GM12878 (cell line): ENCODE measurements around the gene UQCRH. TPM values are rescaled to one million over a fixed set of nuclear protein-coding genes. Genes with fewer than 3 reads are reported as not detected.
A peak's percentile ranks its signal among the peaks of the same experiment; 100 is the strongest.

Experiments
- BHLHE40 ChIP-seq, 2 experiments: fragments of 450-650 bp in 1 of 2; IDR thresholded peaks; 2 replicates each; pipeline ENCODE4 v1.6.1; 2011 to 2017; ENCODE audit warnings: low read depth in 2 of 2, borderline replicate concordance in 1 of 2, improper control_type of control experiment in 1 of 2, low read length in 1 of 2, mild to moderate bottlenecking in 1 of 2
- GABPA ChIP-seq: IDR thresholded peaks from 2 replicates; pipeline ENCODE4 v1.6.1; 2014; ENCODE audit warnings: antibody characterized with exemption, low read depth, mild to moderate bottlenecking, inconsistent platforms
- HDAC6 ChIP-seq: fragments of 200-600 bp; sonication (generic); IDR thresholded peaks from one replicate; pipeline ENCODE4 v1.8.0; 2017; ENCODE audit warnings: antibody characterized with exemption; ENCODE audit not compliant: unreplicated experiment
- KAT2A ChIP-seq: conservative IDR thresholded peaks from 2 replicates; pipeline ENCODE4 v1.6.1; 2011; ENCODE audit warnings: low read depth, low read length; ENCODE audit not compliant: control insufficient read depth
- MTA3 ChIP-seq: IDR thresholded peaks from 2 replicates; pipeline ENCODE4 v1.6.1; 2012; ENCODE audit warnings: low read length, inconsistent platforms, borderline replicate concordance
- NFYA ChIP-seq: IDR thresholded peaks from 2 replicates; pipeline ENCODE4 v1.6.1; 2011; ENCODE audit warnings: low read depth, mild to moderate bottlenecking, low read length, improper control_type of control experiment, borderline replicate concordance
- NR2C1 ChIP-seq: fragments of 450-650 bp; IDR thresholded peaks from 2 replicates; pipeline ENCODE4 v1.6.1; 2017; ENCODE audit warnings: antibody characterized with exemption, mild to moderate bottlenecking, moderate library complexity
- SIX5 ChIP-seq: IDR thresholded peaks from 2 replicates; pipeline ENCODE4 v1.6.1; 2011; ENCODE audit warnings: mild to moderate bottlenecking, low read depth, low read length, moderate library complexity; ENCODE audit not compliant: severe bottlenecking
- TBL1XR1 ChIP-seq: IDR thresholded peaks from 2 replicates; pipeline ENCODE4 v1.6.1; 2012; ENCODE audit warnings: low read depth, low read length, improper control_type of control experiment
- TCF12 ChIP-seq: IDR thresholded peaks from 2 replicates; pipeline ENCODE4 v1.6.1; 2011; ENCODE audit warnings: low read depth, mild to moderate bottlenecking, low read length
- YBX1 ChIP-seq: fragments of 450-650 bp; IDR thresholded peaks from 2 replicates; pipeline ENCODE4 v1.6.1; 2016; ENCODE audit warnings: antibody characterized with exemption
- polyA plus RNA-seq, 11 experiments: library from polyadenylated mRNA; depleted of rRNA in 4 of 11; unstranded in 6 of 11; stranded (reverse) in 5 of 11; fragments of >200 nt; fragmentation: Nextera tagmentation in 4 of 11; fragmentation: Illumina TruSeq in 1 of 11; extraction: Ambion mirVana in 4 of 11; extraction: Trizol in 1 of 11; gene quantifications; 1 replicate in 1 of 11; 2 replicates in 10 of 11; pipeline versions ENCODE4 v1.2.1 to v1.2.3, GENCODE V29; 2011 to 2016; ENCODE audit warnings: inconsistent platforms in 2 of 11, missing spikeins in 2 of 11, low read depth in 1 of 11
- total RNA-seq, 4 experiments: library from RNA; depleted of rRNA in 3 of 4; stranded (reverse); fragments of >200 nt in 3 of 4; fragmentation: Illumina TruSeq in 1 of 4; extraction: Trizol in 1 of 4; gene quantifications; 2 replicates each; pipeline versions ENCODE4 v1.2.1 to v1.2.3, GENCODE V29; 2013 to 2021
- TF ChIP-seq, protein P1 (sequence below): fragments of 450-650 bp; IDR thresholded peaks from 2 replicates; pipeline ENCODE4 v1.6.1; 2017; ENCODE audit warnings: antibody characterized with exemption, mild to moderate bottlenecking, moderate library complexity
- TF ChIP-seq, protein P2 (sequence below): fragments of 450-650 bp; IDR thresholded peaks from 2 replicates; pipeline ENCODE4 v1.6.1; 2016; ENCODE audit warnings: mild to moderate bottlenecking, moderate library complexity, borderline replicate concordance
- TF ChIP-seq, protein P3 (sequence below): fragments of 450-650 bp; IDR thresholded peaks from 2 replicates; pipeline ENCODE4 v1.6.1; 2017; ENCODE audit warnings: mild to moderate bottlenecking
- TF ChIP-seq, protein P4 (sequence below): fragments of 450-650 bp; IDR thresholded peaks from 2 replicates; pipeline ENCODE4 v1.6.1; 2018; ENCODE audit warnings: mild to moderate bottlenecking, low read depth, moderate library complexity; ENCODE audit not compliant: partially characterized antibody

The UQCRH gene
- total and polyA plus RNA-seq, 10 of the 15 experiments (the other 5 are each of a cell fraction or from before 2014, with no cell fraction given): 363 to 1,782 (median 597) TPM

DNA sequence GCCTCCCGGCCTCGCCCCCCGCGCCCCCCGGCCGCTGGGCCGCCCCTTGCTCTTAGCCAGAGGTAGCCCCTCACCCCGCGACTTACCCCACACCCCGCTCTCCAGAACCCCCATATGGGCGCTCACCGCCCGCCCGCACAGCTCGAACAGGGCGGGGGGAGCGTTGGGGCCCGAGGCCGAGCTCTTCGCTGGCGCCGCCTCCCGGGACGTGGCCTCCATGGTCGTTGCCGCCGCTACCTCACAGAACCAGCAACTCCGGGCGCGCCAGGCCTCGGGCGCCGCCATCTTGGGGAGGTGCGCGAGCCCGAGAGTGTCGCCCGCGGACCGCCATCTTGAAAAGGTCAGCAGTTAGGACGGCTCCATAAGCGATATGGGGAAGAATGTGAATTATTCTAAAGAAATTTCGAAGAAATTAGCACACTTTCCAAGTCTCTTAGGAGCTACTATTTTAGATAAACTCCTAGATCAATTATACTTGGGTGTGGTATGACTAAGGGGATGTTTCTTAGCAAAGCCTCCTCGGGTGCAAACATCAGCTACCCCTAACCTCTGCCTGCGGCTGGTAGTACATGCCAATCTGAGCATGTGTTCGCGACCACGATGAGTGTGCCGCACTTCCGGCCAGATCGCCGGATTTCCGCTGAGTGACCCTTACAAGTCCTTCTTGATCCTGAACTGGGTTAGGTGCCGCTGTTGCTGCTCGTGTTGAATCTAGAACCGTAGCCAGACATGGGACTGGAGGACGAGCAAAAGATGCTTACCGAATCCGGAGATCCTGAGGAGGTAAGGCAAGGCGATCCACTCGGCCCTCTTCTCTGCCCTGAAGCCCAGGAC is at the start of gene UQCRH, which contains the start of gene LRRC41 (continued):
- TF ChIP-seq BHLHE40 (IDR thresholded peaks at IDR 0.05; ENCODE audit: borderline replicate concordance in 1 of 2, low read depth in 2 of 2, low read length in 1 of 2) (peak; percentile 96 to 98), KAT2A (no peak), SIX5 (peak; percentile 83), NR2C1 (peak; percentile 91), GABPA (peak; percentile 92), TCF12 (peak; percentile 15; the same call in 1 of the 2 replicates), YBX1 (no peak), TBL1XR1 (no peak; the same call in 1 of the 2 replicates), MTA3 (no peak), HDAC6 (no peak), NFYA (no peak)
- TF ChIP-seq, protein P1, sequence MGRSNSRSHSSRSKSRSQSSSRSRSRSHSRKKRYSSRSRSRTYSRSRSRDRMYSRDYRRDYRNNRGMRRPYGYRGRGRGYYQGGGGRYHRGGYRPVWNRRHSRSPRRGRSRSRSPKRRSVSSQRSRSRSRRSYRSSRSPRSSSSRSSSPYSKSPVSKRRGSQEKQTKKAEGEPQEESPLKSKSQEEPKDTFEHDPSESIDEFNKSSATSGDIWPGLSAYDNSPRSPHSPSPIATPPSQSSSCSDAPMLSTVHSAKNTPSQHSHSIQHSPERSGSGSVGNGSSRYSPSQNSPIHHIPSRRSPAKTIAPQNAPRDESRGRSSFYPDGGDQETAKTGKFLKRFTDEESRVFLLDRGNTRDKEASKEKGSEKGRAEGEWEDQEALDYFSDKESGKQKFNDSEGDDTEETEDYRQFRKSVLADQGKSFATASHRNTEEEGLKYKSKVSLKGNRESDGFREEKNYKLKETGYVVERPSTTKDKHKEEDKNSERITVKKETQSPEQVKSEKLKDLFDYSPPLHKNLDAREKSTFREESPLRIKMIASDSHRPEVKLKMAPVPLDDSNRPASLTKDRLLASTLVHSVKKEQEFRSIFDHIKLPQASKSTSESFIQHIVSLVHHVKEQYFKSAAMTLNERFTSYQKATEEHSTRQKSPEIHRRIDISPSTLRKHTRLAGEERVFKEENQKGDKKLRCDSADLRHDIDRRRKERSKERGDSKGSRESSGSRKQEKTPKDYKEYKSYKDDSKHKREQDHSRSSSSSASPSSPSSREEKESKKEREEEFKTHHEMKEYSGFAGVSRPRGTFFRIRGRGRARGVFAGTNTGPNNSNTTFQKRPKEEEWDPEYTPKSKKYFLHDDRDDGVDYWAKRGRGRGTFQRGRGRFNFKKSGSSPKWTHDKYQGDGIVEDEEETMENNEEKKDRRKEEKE: peak; percentile 95
- TF ChIP-seq, protein P2, sequence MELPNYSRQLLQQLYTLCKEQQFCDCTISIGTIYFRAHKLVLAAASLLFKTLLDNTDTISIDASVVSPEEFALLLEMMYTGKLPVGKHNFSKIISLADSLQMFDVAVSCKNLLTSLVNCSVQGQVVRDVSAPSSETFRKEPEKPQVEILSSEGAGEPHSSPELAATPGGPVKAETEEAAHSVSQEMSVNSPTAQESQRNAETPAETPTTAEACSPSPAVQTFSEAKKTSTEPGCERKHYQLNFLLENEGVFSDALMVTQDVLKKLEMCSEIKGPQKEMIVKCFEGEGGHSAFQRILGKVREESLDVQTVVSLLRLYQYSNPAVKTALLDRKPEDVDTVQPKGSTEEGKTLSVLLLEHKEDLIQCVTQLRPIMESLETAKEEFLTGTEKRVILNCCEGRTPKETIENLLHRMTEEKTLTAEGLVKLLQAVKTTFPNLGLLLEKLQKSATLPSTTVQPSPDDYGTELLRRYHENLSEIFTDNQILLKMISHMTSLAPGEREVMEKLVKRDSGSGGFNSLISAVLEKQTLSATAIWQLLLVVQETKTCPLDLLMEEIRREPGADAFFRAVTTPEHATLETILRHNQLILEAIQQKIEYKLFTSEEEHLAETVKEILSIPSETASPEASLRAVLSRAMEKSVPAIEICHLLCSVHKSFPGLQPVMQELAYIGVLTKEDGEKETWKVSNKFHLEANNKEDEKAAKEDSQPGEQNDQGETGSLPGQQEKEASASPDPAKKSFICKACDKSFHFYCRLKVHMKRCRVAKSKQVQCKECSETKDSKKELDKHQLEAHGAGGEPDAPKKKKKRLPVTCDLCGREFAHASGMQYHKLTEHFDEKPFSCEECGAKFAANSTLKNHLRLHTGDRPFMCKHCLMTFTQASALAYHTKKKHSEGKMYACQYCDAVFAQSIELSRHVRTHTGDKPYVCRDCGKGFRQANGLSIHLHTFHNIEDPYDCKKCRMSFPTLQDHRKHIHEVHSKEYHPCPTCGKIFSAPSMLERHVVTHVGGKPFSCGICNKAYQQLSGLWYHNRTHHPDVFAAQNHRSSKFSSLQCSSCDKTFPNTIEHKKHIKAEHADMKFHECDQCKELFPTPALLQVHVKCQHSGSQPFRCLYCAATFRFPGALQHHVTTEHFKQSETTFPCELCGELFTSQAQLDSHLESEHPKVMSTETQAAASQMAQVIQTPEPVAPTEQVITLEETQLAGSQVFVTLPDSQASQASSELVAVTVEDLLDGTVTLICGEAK: peak; percentile 95
- TF ChIP-seq, protein P3, sequence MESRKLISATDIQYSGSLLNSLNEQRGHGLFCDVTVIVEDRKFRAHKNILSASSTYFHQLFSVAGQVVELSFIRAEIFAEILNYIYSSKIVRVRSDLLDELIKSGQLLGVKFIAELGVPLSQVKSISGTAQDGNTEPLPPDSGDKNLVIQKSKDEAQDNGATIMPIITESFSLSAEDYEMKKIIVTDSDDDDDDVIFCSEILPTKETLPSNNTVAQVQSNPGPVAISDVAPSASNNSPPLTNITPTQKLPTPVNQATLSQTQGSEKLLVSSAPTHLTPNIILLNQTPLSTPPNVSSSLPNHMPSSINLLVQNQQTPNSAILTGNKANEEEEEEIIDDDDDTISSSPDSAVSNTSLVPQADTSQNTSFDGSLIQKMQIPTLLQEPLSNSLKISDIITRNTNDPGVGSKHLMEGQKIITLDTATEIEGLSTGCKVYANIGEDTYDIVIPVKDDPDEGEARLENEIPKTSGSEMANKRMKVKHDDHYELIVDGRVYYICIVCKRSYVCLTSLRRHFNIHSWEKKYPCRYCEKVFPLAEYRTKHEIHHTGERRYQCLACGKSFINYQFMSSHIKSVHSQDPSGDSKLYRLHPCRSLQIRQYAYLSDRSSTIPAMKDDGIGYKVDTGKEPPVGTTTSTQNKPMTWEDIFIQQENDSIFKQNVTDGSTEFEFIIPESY: no peak
- TF ChIP-seq, protein P4, sequence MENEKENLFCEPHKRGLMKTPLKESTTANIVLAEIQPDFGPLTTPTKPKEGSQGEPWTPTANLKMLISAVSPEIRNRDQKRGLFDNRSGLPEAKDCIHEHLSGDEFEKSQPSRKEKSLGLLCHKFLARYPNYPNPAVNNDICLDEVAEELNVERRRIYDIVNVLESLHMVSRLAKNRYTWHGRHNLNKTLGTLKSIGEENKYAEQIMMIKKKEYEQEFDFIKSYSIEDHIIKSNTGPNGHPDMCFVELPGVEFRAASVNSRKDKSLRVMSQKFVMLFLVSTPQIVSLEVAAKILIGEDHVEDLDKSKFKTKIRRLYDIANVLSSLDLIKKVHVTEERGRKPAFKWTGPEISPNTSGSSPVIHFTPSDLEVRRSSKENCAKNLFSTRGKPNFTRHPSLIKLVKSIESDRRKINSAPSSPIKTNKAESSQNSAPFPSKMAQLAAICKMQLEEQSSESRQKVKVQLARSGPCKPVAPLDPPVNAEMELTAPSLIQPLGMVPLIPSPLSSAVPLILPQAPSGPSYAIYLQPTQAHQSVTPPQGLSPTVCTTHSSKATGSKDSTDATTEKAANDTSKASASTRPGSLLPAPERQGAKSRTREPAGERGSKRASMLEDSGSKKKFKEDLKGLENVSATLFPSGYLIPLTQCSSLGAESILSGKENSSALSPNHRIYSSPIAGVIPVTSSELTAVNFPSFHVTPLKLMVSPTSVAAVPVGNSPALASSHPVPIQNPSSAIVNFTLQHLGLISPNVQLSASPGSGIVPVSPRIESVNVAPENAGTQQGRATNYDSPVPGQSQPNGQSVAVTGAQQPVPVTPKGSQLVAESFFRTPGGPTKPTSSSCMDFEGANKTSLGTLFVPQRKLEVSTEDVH: peak; percentile 88
